D721Med (cell line): ENCODE results near the gene SLC39A11.

Experiments
- DNase-seq: peaks from one replicate; pipeline ENCODE4 v3.0.0; 2011; ENCODE audit warnings: low spot score; ENCODE audit not compliant: insufficient read length
- FAIRE-seq: peaks from 2 replicates; lab custom pipeline; 2011; peaks lifted over from hg19 to GRCh38; lab: Jason Lieb, UNC
- TF ChIP-seq, protein P1 (sequence below): IDR thresholded peaks from 2 replicates; pipeline ENCODE4 v1.5.1; 2012; ENCODE audit warnings: mild to moderate bottlenecking, control low read depth; ENCODE audit not compliant: insufficient read depth; ENCODE audit errors: missing control alignments

SLC39A11 gene

DNA sequence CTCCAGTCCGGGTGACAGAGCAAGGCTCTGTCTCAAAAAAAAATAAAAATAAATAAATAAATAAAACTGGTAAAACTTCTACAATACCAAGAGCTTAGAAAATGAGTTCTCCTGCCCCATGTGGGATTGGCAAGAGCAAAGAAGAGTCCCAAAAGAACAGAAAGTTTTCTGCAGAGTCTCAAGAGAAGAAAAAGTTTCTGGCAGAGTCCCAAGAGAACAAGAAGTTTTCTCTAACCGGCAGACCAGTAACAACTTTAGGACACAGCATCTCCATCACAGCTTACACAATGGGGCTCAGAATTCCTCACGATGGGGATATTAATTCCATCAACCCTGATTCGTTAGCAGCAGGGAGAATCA, 1.1 kb downstream of the SLC39A11 start:
- FAIRE-seq = no peak
- TF ChIP-seq, protein P1, sequence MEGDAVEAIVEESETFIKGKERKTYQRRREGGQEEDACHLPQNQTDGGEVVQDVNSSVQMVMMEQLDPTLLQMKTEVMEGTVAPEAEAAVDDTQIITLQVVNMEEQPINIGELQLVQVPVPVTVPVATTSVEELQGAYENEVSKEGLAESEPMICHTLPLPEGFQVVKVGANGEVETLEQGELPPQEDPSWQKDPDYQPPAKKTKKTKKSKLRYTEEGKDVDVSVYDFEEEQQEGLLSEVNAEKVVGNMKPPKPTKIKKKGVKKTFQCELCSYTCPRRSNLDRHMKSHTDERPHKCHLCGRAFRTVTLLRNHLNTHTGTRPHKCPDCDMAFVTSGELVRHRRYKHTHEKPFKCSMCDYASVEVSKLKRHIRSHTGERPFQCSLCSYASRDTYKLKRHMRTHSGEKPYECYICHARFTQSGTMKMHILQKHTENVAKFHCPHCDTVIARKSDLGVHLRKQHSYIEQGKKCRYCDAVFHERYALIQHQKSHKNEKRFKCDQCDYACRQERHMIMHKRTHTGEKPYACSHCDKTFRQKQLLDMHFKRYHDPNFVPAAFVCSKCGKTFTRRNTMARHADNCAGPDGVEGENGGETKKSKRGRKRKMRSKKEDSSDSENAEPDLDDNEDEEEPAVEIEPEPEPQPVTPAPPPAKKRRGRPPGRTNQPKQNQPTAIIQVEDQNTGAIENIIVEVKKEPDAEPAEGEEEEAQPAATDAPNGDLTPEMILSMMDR = no peak
- no peak for DNase-seq

DNA sequence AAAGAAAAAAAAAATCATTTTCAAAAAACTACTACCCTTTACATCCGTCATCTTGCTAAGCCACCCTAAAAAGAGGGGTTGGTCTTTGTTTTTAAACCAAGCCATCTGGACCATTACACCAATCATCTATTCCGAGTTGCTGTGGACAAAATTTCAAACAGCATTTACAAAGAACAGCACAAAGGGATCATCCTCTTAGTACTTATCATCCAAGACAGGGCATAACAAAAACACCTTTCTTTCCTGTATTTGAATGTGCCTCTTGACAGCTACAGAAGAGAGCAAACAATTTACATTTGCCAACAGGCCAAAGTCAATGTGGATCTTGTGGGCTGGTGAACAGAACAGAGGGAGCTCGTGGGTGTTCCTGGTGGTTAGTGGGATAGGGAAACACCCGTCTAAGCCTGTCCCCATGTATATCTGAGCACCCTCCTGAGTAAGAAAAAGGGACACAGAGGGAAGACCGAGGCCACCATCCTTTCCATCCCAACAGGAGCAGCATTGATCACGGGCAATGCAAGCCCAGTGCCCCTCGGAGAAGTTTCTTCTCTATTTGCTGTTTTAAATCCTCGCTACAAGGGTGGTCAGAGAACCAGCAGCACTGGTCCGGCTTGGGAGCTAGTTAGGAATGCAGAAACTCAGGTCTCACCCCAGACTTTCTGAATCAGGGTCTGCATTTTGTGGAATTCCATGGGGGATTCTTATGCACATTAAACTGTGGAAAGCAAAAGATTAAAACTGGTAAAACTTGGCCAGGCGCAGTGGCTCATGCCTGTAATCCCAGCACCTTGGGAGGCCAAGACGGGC, 1.9 kb downstream of the SLC39A11 start:
- DNase-seq = no peak
- TF ChIP-seq, protein P1 = no peak
- FAIRE-seq = no peak

DNA sequence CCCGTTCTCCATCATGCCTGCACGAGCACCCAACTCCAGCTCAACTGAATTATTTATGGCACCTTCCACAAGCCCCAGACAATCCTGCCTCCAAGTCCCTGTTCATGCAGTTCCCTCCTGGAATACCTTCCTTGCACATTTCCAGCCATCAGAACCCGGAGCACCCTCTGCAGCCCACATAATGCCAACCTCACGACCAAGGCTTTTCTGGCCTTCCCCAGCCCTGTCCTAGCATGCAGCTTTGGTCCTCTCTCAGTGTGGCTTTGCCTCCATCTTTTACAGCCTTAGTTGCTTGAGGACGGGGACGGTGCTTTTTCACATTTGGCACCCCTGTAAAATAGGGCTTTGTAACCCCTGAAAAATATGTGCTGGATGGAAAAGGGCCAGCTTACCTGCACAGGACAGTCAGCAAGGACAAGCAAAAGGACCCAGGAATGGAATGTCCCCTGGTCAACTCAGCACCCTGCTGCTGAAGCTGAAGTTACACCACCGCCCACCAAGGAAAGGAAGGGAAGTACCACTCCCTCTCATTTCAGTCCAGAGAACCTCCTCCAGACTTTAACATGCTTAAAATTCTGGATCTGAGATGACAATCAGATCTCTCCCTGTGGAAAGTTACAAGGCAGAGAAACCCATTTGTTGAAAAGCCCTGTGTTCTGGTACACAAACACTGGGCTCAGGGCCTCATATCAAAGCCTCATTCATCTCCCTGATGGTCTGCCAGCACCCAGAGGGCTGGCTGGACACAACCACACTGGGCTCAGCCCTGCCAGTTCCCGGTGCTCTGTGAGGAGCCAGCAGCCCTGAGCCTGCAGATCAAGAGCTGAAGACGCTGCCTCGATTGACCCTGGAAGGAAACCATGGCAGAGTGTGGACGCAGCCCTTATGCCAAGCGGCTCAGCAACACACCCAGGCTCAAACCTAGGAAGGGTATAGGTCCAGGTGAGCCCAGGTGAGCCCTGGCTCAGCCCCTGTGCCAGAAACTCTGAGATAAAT, 2.9 kb downstream of the SLC39A11 start:
- no peak for DNase-seq
- no peak for FAIRE-seq
- TF ChIP-seq, protein P1 = no peak

DNA sequence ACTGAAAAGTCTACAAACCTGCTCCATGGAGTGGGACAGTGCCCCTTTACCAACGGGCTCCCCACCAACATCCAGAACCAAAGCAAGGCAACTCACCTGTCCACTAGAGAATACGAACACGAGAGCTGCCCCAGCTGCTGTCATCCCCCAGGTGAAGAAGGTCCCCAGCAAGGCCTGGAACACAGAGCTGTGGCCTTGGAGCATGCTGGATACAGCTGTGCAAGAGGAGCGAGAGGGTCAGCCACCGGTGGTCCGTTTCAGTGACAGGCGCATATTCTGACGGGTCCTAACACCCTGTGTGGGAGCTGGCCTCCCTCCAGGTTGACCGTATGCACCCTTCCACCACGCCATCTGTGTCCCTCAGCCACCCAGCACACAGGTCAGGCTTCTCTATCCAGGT, 3.9 kb downstream of the SLC39A11 start:
- TF ChIP-seq, protein P1 = no peak
- no peak for FAIRE-seq
- DNase-seq = no peak

DNA sequence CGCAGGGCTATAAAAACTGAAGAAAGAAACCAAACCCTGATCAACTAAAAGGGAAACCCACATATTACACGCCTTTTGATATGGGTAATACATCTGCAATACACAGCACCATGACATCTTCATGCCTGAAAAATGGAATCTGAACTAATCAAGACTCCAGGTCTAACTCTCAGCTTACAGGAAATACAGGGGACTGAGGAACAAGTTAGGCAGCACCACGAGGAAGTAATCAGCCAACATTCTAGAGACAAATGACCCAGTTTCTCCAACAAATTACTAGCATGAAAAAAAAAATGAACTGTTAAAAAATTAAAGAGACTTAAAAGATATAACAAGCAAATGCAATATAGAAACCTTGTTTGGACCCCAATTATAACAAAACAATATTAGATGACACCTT, 9.1 kb downstream of the SLC39A11 start:
- TF ChIP-seq, protein P1 = no peak
- FAIRE-seq = no peak
- DNase-seq = no peak

DNA sequence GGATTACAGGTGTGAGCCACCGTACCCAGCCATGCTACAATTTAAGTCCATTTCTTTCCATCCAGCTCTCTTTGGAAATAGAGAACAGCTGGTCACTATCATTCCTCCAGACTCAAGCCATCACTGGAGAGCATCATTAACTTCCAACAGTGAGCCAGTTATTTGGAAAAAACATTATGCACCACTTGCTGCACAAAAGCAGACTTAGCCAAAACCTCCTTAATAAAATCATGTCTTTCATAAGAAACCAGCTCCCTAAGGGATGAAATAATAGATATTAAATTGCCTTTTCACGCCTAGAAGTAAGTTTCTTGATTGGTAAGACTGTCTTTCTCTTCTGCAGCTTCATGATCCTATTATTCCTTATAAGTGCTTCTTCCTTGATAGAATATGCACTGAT, 17.9 kb downstream of the SLC39A11 start:
- TF ChIP-seq, protein P1 = no peak
- DNase-seq (no peak), FAIRE-seq (no peak)
